ENCODE data around the gene RFNG.

DNA sequence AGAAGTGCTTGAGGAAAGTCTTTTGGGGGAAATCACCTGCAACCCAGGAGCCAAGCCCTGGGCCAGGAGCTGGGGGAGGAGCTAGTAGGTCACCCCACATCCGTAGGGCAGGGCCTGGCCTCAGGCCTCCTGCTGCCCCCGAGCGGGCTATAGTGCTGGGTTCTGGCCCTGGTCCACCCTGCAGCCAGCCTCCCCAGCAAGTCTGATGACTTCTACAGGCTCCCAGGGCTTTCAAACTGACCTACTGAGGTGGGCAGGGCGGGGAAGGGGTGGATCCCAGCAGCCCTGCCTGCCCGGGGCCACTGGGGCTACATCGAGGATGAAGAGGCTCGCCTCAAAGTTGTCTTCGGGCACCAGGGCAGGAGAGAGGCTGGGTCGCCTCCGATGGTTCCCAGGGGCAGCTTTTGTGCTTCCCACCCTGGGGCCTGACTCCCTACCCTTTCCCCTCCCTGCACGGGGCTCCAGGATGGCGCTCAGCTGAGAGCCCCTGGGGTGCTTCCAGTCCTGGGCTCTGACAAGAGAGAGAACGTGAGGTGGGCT is 33.9 kb downstream of the RFNG start:
- TF ChIP-seq, protein P1, sequence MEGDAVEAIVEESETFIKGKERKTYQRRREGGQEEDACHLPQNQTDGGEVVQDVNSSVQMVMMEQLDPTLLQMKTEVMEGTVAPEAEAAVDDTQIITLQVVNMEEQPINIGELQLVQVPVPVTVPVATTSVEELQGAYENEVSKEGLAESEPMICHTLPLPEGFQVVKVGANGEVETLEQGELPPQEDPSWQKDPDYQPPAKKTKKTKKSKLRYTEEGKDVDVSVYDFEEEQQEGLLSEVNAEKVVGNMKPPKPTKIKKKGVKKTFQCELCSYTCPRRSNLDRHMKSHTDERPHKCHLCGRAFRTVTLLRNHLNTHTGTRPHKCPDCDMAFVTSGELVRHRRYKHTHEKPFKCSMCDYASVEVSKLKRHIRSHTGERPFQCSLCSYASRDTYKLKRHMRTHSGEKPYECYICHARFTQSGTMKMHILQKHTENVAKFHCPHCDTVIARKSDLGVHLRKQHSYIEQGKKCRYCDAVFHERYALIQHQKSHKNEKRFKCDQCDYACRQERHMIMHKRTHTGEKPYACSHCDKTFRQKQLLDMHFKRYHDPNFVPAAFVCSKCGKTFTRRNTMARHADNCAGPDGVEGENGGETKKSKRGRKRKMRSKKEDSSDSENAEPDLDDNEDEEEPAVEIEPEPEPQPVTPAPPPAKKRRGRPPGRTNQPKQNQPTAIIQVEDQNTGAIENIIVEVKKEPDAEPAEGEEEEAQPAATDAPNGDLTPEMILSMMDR (optimal IDR thresholded peaks at IDR 0.05 in 1 of 3, IDR thresholded peaks at IDR 0.05 in 1 of 3, conservative IDR thresholded peaks at IDR 0.05 in 1 of 3; ENCODE audit: extremely low read depth in 1 of 3, insufficient read depth in 2 of 3, low read length in 3 of 3) = no peak
- TF ChIP-seq EZH2 (IDR thresholded peaks at IDR 0.05; ENCODE audit: low read length) = no peak

Measured in keratinocyte (primary cell).